Measurements from ENCODE around the gene ADARB1. TPM values are rescaled to one million over a fixed set of nuclear protein-coding genes. Genes with fewer than 3 reads are reported as not detected.

ADARB1 gene
- total RNA-seq, 2 experiments from 2014 or later, result 27.5 to 28.6 TPM

GRCh38 chr21:45104560-45104959, 30.2 kb downstream of the ADARB1 start:
- intact Hi-C loops (cut with DNase I, micrococcal nuclease), result loop anchor here in 1 of 2 experiments (2.0 kb wide), 1 partner anchor 18 kb away; no protein-coding TSS in a partner anchor
- Histone ChIP-seq H3K4me3 (ENCODE audit: low read length) (no peak overlapping the region), H3K9me3 (ENCODE audit: control insufficient read depth in 1 of 2, insufficient read depth in 1 of 2, low read length in 2 of 2) (no peaks in the 10 kb centered on the region), H3K36me3 (ENCODE audit: insufficient read depth, low read length) (no peaks in the 10 kb centered on the region), H3K4me1 (ENCODE audit: insufficient read depth, low read length) (peaks cover 35% of the 10 kb centered on the region), H3K27ac (ENCODE audit: low read depth in 1 of 2, low read length in 2 of 2) (no peak overlapping the region), H3K27me3 (ENCODE audit: control insufficient read depth in 1 of 2, insufficient read depth in 2 of 2, low read length in 2 of 2) (no peaks in the 10 kb centered on the region)
- TF ChIP-seq CTCF (IDR thresholded peaks at IDR 0.05), result no peak
- ATAC-seq (ENCODE audit: poor library complexity) (peak; percentile 49), DNase-seq (peak in 4 of 14 experiments; percentile 35 to 67 (median 53))
- CTCF ChIA-PET, result interaction anchor here (2.0 kb wide), 1 partner anchor 34 kb away, joined by 6 read pairs; no protein-coding TSS in a partner anchor
- peaks cover 75% of the 10 kb centered on the region for H3K4me1 Mint-ChIP-seq (ENCODE audit: low read depth)
- POLR2A ChIA-PET, result no interaction called here
- no peaks in the 10 kb centered on the region for H3K27me3 Mint-ChIP-seq
- H3K27ac Mint-ChIP-seq, result peak overlapping the region; percentile 18
- H3K9me3 Mint-ChIP-seq, result peaks cover 2% of the 10 kb centered on the region
- no peaks in the 10 kb centered on the region for H3K36me3 Mint-ChIP-seq (ENCODE audit: low read depth)
- peak overlapping the region; percentile 35 for H3K4me3 Mint-ChIP-seq

DNA sequence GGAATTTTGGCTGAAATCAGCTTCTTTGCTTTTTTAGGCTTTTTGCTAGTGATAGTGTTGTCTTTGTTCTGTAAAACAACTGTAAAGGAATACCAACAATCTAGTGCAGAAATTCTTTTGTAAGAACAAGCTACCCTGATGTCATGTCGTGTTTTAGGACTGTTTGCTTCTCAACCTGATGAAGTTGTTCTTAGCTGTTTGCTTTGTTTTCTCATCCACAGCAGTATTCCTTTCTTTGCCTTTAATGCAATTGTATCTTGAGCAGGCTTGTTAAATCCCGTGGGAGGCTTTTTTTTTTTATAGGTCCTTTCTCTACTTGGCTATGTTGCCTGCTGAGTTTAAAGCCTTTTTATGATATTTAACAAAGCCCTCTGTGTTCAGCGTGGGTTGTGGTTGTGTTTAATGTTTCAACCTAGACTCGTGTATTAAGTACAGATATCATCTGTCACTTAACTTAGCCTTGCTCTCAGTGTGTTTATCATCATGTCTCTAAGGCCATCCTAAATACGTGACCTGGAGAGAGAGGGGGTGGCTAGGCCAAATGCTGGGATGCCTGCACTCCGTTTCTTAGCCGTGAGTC, 31.6 kb downstream of the ADARB1 start:
- ChIA-PET CTCF (interaction anchor here (1.0 to 2.0 kb wide), 2 partner anchors 33 to 186 kb away, joined by 3 to 6 read pairs; no protein-coding TSS in a partner anchor), POLR2A (interaction anchor here (0.8 to 1.3 kb wide), 2 partner anchors 16 to 31 kb away, joined by 3 read pairs; partner anchors contain the start of gene ADARB1)
- no peak for DNase-seq
- Histone ChIP-seq H3K36me3 (ENCODE audit: insufficient read depth, low read length) (no peaks in the 10 kb centered on the region), H3K4me1 (ENCODE audit: insufficient read depth, low read length) (peaks cover 47% of the 10 kb centered on the region), H3K27ac (ENCODE audit: low read depth in 1 of 2, low read length in 2 of 2) (no peak overlapping the region), H3K27me3 (ENCODE audit: control insufficient read depth in 1 of 2, insufficient read depth in 2 of 2, low read length in 2 of 2) (no peaks in the 10 kb centered on the region), H3K4me3 (ENCODE audit: low read length) (no peak overlapping the region), H3K9me3 (ENCODE audit: control insufficient read depth in 1 of 2, insufficient read depth in 1 of 2, low read length in 2 of 2) (no peaks in the 10 kb centered on the region)
- TF ChIP-seq CTCF (IDR thresholded peaks at IDR 0.05), result no peak
- ATAC-seq (ENCODE audit: poor library complexity), result no peak
- H3K9me3 Mint-ChIP-seq, result peaks cover 2% of the 10 kb centered on the region
- no peaks in the 10 kb centered on the region for H3K36me3 Mint-ChIP-seq (ENCODE audit: low read depth)
- H3K4me3 Mint-ChIP-seq, result no peak overlapping the region
- peak overlapping the region; percentile 57 for H3K27ac Mint-ChIP-seq
- H3K27me3 Mint-ChIP-seq, result no peaks in the 10 kb centered on the region
- intact Hi-C loops (cut with DNase I, micrococcal nuclease), result loop anchor here in 1 of 2 experiments (2.0 kb wide), 1 partner anchor 19 kb away; no protein-coding TSS in a partner anchor
- H3K4me1 Mint-ChIP-seq (ENCODE audit: low read depth), result peaks cover 90% of the 10 kb centered on the region

- Mint-ChIP-seq H3K4me1 (ENCODE audit: low read depth) (peaks cover 89% of the 10 kb centered on the region), H3K27ac (no peak overlapping the region), H3K4me3 (no peak overlapping the region), H3K27me3 (no peaks in the 10 kb centered on the region), H3K9me3 (peaks cover 2% of the 10 kb centered on the region), H3K36me3 (ENCODE audit: low read depth) (no peaks in the 10 kb centered on the region)
- ChIA-PET CTCF (interaction anchor here (1.3 kb wide), 1 partner anchor 29 kb away, joined by 3 read pairs; no protein-coding TSS in a partner anchor), POLR2A (interaction anchor here (0.9 to 1.0 kb wide), 2 partner anchors 10 to 15 kb away, joined by 3 to 4 read pairs; no protein-coding TSS in a partner anchor)
- Histone ChIP-seq H3K9me3 (ENCODE audit: control insufficient read depth in 1 of 2, insufficient read depth in 1 of 2, low read length in 2 of 2) (no peaks in the 10 kb centered on the region), H3K4me3 (ENCODE audit: low read length) (no peak overlapping the region), H3K36me3 (ENCODE audit: insufficient read depth, low read length) (no peaks in the 10 kb centered on the region), H3K27ac (ENCODE audit: low read depth in 1 of 2, low read length in 2 of 2) (no peak overlapping the region), H3K4me1 (ENCODE audit: insufficient read depth, low read length) (peaks cover 41% of the 10 kb centered on the region), H3K27me3 (ENCODE audit: control insufficient read depth in 1 of 2, insufficient read depth in 2 of 2, low read length in 2 of 2) (no peaks in the 10 kb centered on the region)
- intact Hi-C loops (cut with DNase I, micrococcal nuclease), result no loop called here
- no peak for TF ChIP-seq CTCF (IDR thresholded peaks at IDR 0.05)
- ATAC-seq (ENCODE audit: poor library complexity) (no peak), DNase-seq (no peak)
Measured at GRCh38 chr21:45108034-45108790, 33.8 kb downstream of the ADARB1 start.

Measured in CD4-positive, alpha-beta T cell (primary cell).